Right lobe of liver (tissue), 6 donors: ENCODE measurements around the gene AIG1. TPM values are rescaled to one million over a fixed set of nuclear protein-coding genes. Genes with fewer than 3 reads are reported as not detected.
"Not testable (repeated sequence)": the region's sequence is repeated elsewhere in the genome, so short reads cannot be mapped to it uniquely, and the experiment has no call there.

Experiments used
- ATAC-seq, 4 donors: fragments of 200-7000 bp; cut with Tn5 transposase; one replicate each; pipeline ENCODE4 v1.9.1; 2020; ENCODE audit warnings: mild to moderate bottlenecking in 4 of 4, moderate library complexity in 4 of 4
- DNase-seq, 3 donors: peaks; one replicate each; pipeline ENCODE4 v3.0.0-alpha.2; 2020
- H3K27ac ChIP-seq, 3 donors: fragments of 200-600 bp; one replicate each; pipeline ENCODE4 v1.8.0; 2022
- H3K27me3 ChIP-seq, 2 donors: fragments of 200-600 bp; one replicate each; pipeline ENCODE4 v1.8.0; 2022
- H3K36me3 ChIP-seq, 4 donors: fragments of 200-600 bp; sonication (generic) in 1 of 4; one replicate each; pipeline versions ENCODE4 v1.5.1 to v1.8.0; 2017 to 2022; ENCODE audit warnings: control low read depth in 1 of 4
- H3K4me1 ChIP-seq, 4 donors: fragments of 200-600 bp; sonication (generic) in 1 of 4; one replicate each; pipeline versions ENCODE4 v1.5.1 to v1.8.0; 2017 to 2022; ENCODE audit warnings: control low read depth in 1 of 4
- H3K4me3 ChIP-seq, 3 donors: fragments of 200-600 bp; one replicate each; pipeline ENCODE4 v1.8.0; 2022
- H3K9me3 ChIP-seq, 4 donors: fragments of 200-600 bp; sonication (generic) in 1 of 4; one replicate each; pipeline versions ENCODE4 v1.5.1 to v1.8.0; 2017 to 2022; ENCODE audit warnings: control low read depth in 1 of 4
- CTCF ChIP-seq, 4 donors: fragments of 200-600 bp in 3 of 4; fragments of 450-650 bp in 1 of 4; IDR thresholded peaks; one replicate each; pipeline versions ENCODE4 v1.5.1 to v1.8.0; 2016 to 2022; ENCODE audit warnings: antibody characterized with exemption in 4 of 4, mild to moderate bottlenecking in 2 of 4
- POLR2A ChIP-seq: fragments of 450-650 bp; IDR thresholded peaks from one replicate; pipeline ENCODE4 v1.6.1; 2017; ENCODE audit warnings: antibody characterized with exemption, mild to moderate bottlenecking
- WGBS: methylation state at CpG from one replicate; pipeline ENCODE4 v1.1.6; 2018; ENCODE audit warnings: low coverage, low lambda C conversion rate; ENCODE audit not compliant: insufficient coverage; ENCODE audit errors: missing lambda C conversion rate; 5-methylcytosine and 5-hydroxymethylcytosine counted together
- intact Hi-C, 2 donors: fragments of 100-400 bp; cut with DNase I; formaldehyde crosslinking; loops; one replicate each; pipeline versions ENCODE4 v1.11.2 to v1.14.1; 2022
- total RNA-seq, 6 experiments: library from RNA; depleted of rRNA in 2 of 6; stranded (reverse); fragments of >200 nt in 2 of 6; fragmentation: NEBNext Ultra II Directional in 3 of 6; extraction: Animal tissue kit (Norgen Biotek cat#: 25700) in 3 of 6; gene quantifications; one replicate each; pipeline versions ENCODE4 v1.1.0 to v1.2.4, GENCODE V29; 2016 to 2023
- donor health status: DM: no; HTN: yes; CAD: no.
- donor health status: DM: no; HTN: no; CAD: no.
- donor health status: DM: no; HTN: no; CAD: no.
- donor health status: DM: no; HTN: yes; CAD: no.
- donor health status: DM: no; HTN: yes; CAD: no.

The AIG1 gene
- total RNA-seq, 6 experiments from 2014 or later: 81.4 to 151 (median 111) TPM

- H3K27me3 ChIP-seq: no peaks in the 10 kb centered on the region
- ATAC-seq (no peak), DNase-seq (no peak)
- intact Hi-C loops: no loop called here
- no peak overlapping the region for H3K4me3 ChIP-seq
- H3K27ac ChIP-seq: no peak overlapping the region
- peaks cover 0 to 7% (median 4%) of the 10 kb centered on the region in 4 donors for H3K36me3 ChIP-seq
- TF ChIP-seq POLR2A (no peak), CTCF (IDR thresholded peaks at IDR 0.05) (no peak)
- no peaks in the 10 kb centered on the region for H3K4me1 ChIP-seq
- WGBS: 67% methylated on average over 2 of the region's 2 CpGs
- H3K9me3 ChIP-seq: peaks cover 0 to 6% (median 0%) of the 10 kb centered on the region in 4 donors
These were observed 74.6 kb downstream of the AIG1 start for GRCh38 chr6:143135325-143135724.

GRCh38 chr6:143135797-143136561, 75.3 kb downstream of the AIG1 start:
- intact Hi-C loops: no loop called here
- Histone ChIP-seq H3K9me3 (peaks cover 0 to under 1% (median 0%) of the 10 kb centered on the region in 4 donors), H3K27ac (no peak overlapping the region), H3K4me1 (no peaks in the 10 kb centered on the region), H3K4me3 (no peak overlapping the region), H3K36me3 (peaks cover 0 to 7% (median 4%) of the 10 kb centered on the region in 4 donors), H3K27me3 (no peaks in the 10 kb centered on the region)
- no peak for ATAC-seq
- 63% methylated on average over 3 of the region's 3 CpGs for WGBS
- no peak for TF ChIP-seq CTCF (IDR thresholded peaks at IDR 0.05)
- no peak for TF ChIP-seq POLR2A
- no peak for DNase-seq

- Histone ChIP-seq H3K9me3 (no peaks in the 10 kb centered on the region), H3K27me3 (no peaks in the 10 kb centered on the region), H3K4me1 (no peaks in the 10 kb centered on the region), H3K27ac (no peak overlapping the region), H3K4me3 (no peak overlapping the region), H3K36me3 (peaks cover 0 to 7% (median 4%) of the 10 kb centered on the region in 4 donors)
- DNase-seq (no peak), ATAC-seq (no peak)
- 92% methylated on average over 3 of the region's 3 CpGs for WGBS
- intact Hi-C loops: no loop called here
- no peak for TF ChIP-seq CTCF (IDR thresholded peaks at IDR 0.05)
- no peak for TF ChIP-seq POLR2A
These were observed 76.0 kb downstream of the AIG1 start for GRCh38 chr6:143136647-143137046.

GRCh38 chr6:143139239-143139784, 78.6 kb downstream of the AIG1 start:
- no peaks in the 10 kb centered on the region for H3K4me1 ChIP-seq
- H3K36me3 ChIP-seq: peaks cover 0 to 7% (median 4%) of the 10 kb centered on the region in 4 donors
- ATAC-seq (no peak), DNase-seq (no peak)
- no peak overlapping the region for H3K4me3 ChIP-seq
- TF ChIP-seq CTCF (IDR thresholded peaks at IDR 0.05) (no peak), POLR2A (no peak)
- intact Hi-C loops: no loop called here
- no peaks in the 10 kb centered on the region for H3K27me3 ChIP-seq
- no peaks in the 10 kb centered on the region for H3K9me3 ChIP-seq
- H3K27ac ChIP-seq: no peak overlapping the region
- WGBS: 90% methylated on average over 3 of the region's 3 CpGs

- H3K4me3 ChIP-seq, H3K36me3 ChIP-seq, ATAC-seq, H3K9me3 ChIP-seq, H3K4me1 ChIP-seq, H3K27ac ChIP-seq, DNase-seq, H3K27me3 ChIP-seq, intact Hi-C loops: not testable (repeated sequence)
- 87% methylated on average over 5 of the region's 5 CpGs for WGBS
These were observed 79.2 kb downstream of the AIG1 start for GRCh38 chr6:143139884-143140283.
